Liver (tissue), 9 donors: Measurements from ENCODE around the gene BRINP1. TPM values are rescaled to one million over a fixed set of nuclear protein-coding genes. Genes with fewer than 3 reads are reported as not detected.

Source experiments
- DNase-seq: peaks from one replicate; pipeline ENCODE4 v3.0.0-alpha.2; 2017; ENCODE audit warnings: low spot score
- H3K27ac ChIP-seq, 2 donors: one replicate each; pipeline ENCODE4 v1.7.0; 2013; ENCODE audit warnings: inconsistent platforms in 2 of 2, low read length in 2 of 2, control low read depth in 1 of 2, low read depth in 1 of 2, mild to moderate bottlenecking in 1 of 2
- H3K27me3 ChIP-seq, 4 donors: one replicate each; pipeline versions ENCODE4 v1.6.1 to v1.7.0; 2013; ENCODE audit warnings: low read length in 3 of 4, inconsistent platforms in 1 of 4, mild to moderate bottlenecking in 1 of 4, moderate library complexity in 1 of 4; ENCODE audit not compliant: control insufficient read depth in 4 of 4, insufficient read depth in 4 of 4
- H3K36me3 ChIP-seq, 4 donors: one replicate each; pipeline versions ENCODE4 v1.6.1 to v1.7.0; 2013; ENCODE audit warnings: low read length in 3 of 4, mild to moderate bottlenecking in 3 of 4, low read depth in 1 of 4, moderate library complexity in 1 of 4; ENCODE audit not compliant: control insufficient read depth in 4 of 4, insufficient read depth in 3 of 4
- H3K4me1 ChIP-seq, 4 donors: one replicate each; pipeline versions ENCODE4 v1.6.1 to v1.7.0; 2013; ENCODE audit warnings: low read length in 3 of 4, mild to moderate bottlenecking in 3 of 4, moderate library complexity in 1 of 4; ENCODE audit not compliant: control insufficient read depth in 4 of 4, insufficient read depth in 4 of 4
- H3K4me3 ChIP-seq, 3 donors: one replicate each; pipeline versions ENCODE4 v1.6.1 to v1.7.0; 2013; ENCODE audit warnings: low read length in 3 of 3, control low read depth in 1 of 3, low read depth in 1 of 3, mild to moderate bottlenecking in 1 of 3
- H3K9ac ChIP-seq, 2 donors: one replicate each; pipeline ENCODE4 v1.7.0; 2013; ENCODE audit warnings: low read length in 2 of 2, mild to moderate bottlenecking in 2 of 2, moderate library complexity in 2 of 2, control low read depth in 1 of 2, low read depth in 1 of 2
- H3K9me3 ChIP-seq, 4 donors: one replicate each; pipeline versions ENCODE4 v1.6.1 to v1.7.0; 2013; ENCODE audit warnings: low read length in 3 of 4; ENCODE audit not compliant: control insufficient read depth in 4 of 4
- ATF3 ChIP-seq: IDR thresholded peaks from 2 replicates; pipeline ENCODE4 v1.6.1; 2016; ENCODE audit warnings: antibody characterized with exemption
- FOXA1 ChIP-seq: IDR thresholded peaks from 2 replicates; pipeline ENCODE4 v1.6.1; 2016; ENCODE audit warnings: antibody characterized with exemption
- FOXA2 ChIP-seq: IDR thresholded peaks from 2 replicates; pipeline ENCODE4 v1.6.1; 2016; ENCODE audit warnings: antibody characterized with exemption
- GABPA ChIP-seq, 2 donors: IDR thresholded peaks in 1 of 2; conservative IDR thresholded peaks in 1 of 2; 2 replicates each; pipeline ENCODE4 v1.6.1; 2016; ENCODE audit warnings: antibody characterized with exemption in 2 of 2, mild to moderate bottlenecking in 1 of 2, moderate library complexity in 1 of 2
- HNF4A ChIP-seq, 2 donors: conservative IDR thresholded peaks; 2 replicates each; pipeline ENCODE4 v1.6.1; 2016; ENCODE audit warnings: antibody characterized with exemption in 2 of 2, mild to moderate bottlenecking in 2 of 2
- HNF4G ChIP-seq: IDR thresholded peaks from 2 replicates; pipeline ENCODE4 v1.6.1; 2016; ENCODE audit warnings: antibody characterized with exemption
- NR2F2 ChIP-seq: IDR thresholded peaks from 2 replicates; pipeline ENCODE4 v1.6.1; 2016; ENCODE audit warnings: antibody characterized with exemption
- RAD21 ChIP-seq, 2 donors: IDR thresholded peaks; 2 replicates each; pipeline ENCODE4 v1.6.1; 2016; ENCODE audit warnings: antibody characterized with exemption in 2 of 2, mild to moderate bottlenecking in 2 of 2
- RXRA ChIP-seq, 2 donors: IDR thresholded peaks; 2 replicates each; pipeline ENCODE4 v1.6.1; 2017 to 2018; ENCODE audit warnings: antibody characterized with exemption in 2 of 2, mild to moderate bottlenecking in 1 of 2
- SP1 ChIP-seq: IDR thresholded peaks from 2 replicates; pipeline ENCODE4 v1.6.1; 2018; ENCODE audit warnings: antibody characterized with exemption, mild to moderate bottlenecking
- TAF1 ChIP-seq: conservative IDR thresholded peaks from 2 replicates; pipeline ENCODE4 v1.6.1; 2016; ENCODE audit warnings: antibody characterized with exemption, mild to moderate bottlenecking
- YY1 ChIP-seq: IDR thresholded peaks from 2 replicates; pipeline ENCODE4 v1.6.1; 2016; ENCODE audit warnings: antibody characterized with exemption, mild to moderate bottlenecking
- WGBS: extraction: QIAGEN DNeasy Blood & Tissue Kit; methylation state at CpG from one replicate; pipeline ENCODE4 v1.1.7; 2013; 5-methylcytosine and 5-hydroxymethylcytosine counted together
- polyA plus RNA-seq, 2 donors: library from polyadenylated mRNA; stranded (reverse) in 1 of 2; unstranded in 1 of 2; fragments of 200-250 nt in 1 of 2; fragments of >200 nt in 1 of 2; fragmentation: Nextera tagmentation in 1 of 2; extraction: Ambion mirVana in 1 of 2; gene quantifications; one replicate each; pipeline versions ENCODE4 v1.2.1 to v1.2.3, GENCODE V29; 2013 to 2015
- total RNA-seq, 2 donors: library from RNA; depleted of rRNA; stranded (reverse); fragments of >200 nt; gene quantifications; one replicate each; pipeline ENCODE4 v1.2.3, GENCODE V29; 2014
- TF ChIP-seq, protein P1 (sequence below): IDR thresholded peaks from 2 replicates; pipeline ENCODE4 v1.6.1; 2016; ENCODE audit warnings: antibody characterized with exemption, mild to moderate bottlenecking
- TF ChIP-seq, protein P2 (sequence below): IDR thresholded peaks from 2 replicates; pipeline ENCODE4 v1.6.1; 2016; ENCODE audit warnings: antibody characterized with exemption
- TF ChIP-seq, protein P3 (sequence below): IDR thresholded peaks from 2 replicates; pipeline ENCODE4 v1.6.1; 2016; ENCODE audit warnings: antibody characterized with exemption
- donor health status: healthy.
- donor health status: healthy.
- donor health status: healthy.
- donor health status: healthy.
- donor health status: healthy.

Gene BRINP1
- total and polyA plus RNA-seq, 4 donors = under 0.01 to 0.43 (median 0.18) TPM

GRCh38 chr9:119278171-119278570 is 91.1 kb downstream of the BRINP1 start:
- Histone ChIP-seq H3K27ac (no peak overlapping the region), H3K27me3 (no peaks in the 10 kb centered on the region), H3K4me1 (no peaks in the 10 kb centered on the region), H3K36me3 (no peaks in the 10 kb centered on the region), H3K4me3 (no peak overlapping the region), H3K9ac (no peak overlapping the region), H3K9me3 (no peaks in the 10 kb centered on the region)
- no peak for TF ChIP-seq SP1
- TF ChIP-seq RAD21 (IDR thresholded peaks at IDR 0.05) = no peak
- TF ChIP-seq, protein P1, sequence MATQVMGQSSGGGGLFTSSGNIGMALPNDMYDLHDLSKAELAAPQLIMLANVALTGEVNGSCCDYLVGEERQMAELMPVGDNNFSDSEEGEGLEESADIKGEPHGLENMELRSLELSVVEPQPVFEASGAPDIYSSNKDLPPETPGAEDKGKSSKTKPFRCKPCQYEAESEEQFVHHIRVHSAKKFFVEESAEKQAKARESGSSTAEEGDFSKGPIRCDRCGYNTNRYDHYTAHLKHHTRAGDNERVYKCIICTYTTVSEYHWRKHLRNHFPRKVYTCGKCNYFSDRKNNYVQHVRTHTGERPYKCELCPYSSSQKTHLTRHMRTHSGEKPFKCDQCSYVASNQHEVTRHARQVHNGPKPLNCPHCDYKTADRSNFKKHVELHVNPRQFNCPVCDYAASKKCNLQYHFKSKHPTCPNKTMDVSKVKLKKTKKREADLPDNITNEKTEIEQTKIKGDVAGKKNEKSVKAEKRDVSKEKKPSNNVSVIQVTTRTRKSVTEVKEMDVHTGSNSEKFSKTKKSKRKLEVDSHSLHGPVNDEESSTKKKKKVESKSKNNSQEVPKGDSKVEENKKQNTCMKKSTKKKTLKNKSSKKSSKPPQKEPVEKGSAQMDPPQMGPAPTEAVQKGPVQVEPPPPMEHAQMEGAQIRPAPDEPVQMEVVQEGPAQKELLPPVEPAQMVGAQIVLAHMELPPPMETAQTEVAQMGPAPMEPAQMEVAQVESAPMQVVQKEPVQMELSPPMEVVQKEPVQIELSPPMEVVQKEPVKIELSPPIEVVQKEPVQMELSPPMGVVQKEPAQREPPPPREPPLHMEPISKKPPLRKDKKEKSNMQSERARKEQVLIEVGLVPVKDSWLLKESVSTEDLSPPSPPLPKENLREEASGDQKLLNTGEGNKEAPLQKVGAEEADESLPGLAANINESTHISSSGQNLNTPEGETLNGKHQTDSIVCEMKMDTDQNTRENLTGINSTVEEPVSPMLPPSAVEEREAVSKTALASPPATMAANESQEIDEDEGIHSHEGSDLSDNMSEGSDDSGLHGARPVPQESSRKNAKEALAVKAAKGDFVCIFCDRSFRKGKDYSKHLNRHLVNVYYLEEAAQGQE = no peak
- TF ChIP-seq, protein P2, sequence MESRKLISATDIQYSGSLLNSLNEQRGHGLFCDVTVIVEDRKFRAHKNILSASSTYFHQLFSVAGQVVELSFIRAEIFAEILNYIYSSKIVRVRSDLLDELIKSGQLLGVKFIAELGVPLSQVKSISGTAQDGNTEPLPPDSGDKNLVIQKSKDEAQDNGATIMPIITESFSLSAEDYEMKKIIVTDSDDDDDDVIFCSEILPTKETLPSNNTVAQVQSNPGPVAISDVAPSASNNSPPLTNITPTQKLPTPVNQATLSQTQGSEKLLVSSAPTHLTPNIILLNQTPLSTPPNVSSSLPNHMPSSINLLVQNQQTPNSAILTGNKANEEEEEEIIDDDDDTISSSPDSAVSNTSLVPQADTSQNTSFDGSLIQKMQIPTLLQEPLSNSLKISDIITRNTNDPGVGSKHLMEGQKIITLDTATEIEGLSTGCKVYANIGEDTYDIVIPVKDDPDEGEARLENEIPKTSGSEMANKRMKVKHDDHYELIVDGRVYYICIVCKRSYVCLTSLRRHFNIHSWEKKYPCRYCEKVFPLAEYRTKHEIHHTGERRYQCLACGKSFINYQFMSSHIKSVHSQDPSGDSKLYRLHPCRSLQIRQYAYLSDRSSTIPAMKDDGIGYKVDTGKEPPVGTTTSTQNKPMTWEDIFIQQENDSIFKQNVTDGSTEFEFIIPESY = no peak
- no peak for TF ChIP-seq FOXA1
- TF ChIP-seq ATF3 = no peak
- no peak for TF ChIP-seq HNF4A (conservative IDR thresholded peaks at IDR 0.05)
- TF ChIP-seq GABPA (IDR thresholded peaks at IDR 0.05 in 1 of 2, conservative IDR thresholded peaks at IDR 0.05 in 1 of 2) = no peak
- TF ChIP-seq NR2F2 = no peak
- TF ChIP-seq HNF4G = no peak
- no peak for TF ChIP-seq TAF1
- no peak for TF ChIP-seq RXRA (IDR thresholded peaks at IDR 0.05)
- TF ChIP-seq FOXA2 = no peak
- TF ChIP-seq, protein P3, sequence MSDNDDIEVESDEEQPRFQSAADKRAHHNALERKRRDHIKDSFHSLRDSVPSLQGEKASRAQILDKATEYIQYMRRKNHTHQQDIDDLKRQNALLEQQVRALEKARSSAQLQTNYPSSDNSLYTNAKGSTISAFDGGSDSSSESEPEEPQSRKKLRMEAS = no peak
- no peak for DNase-seq
- 60% methylated on average over 4 of the region's 4 CpGs for WGBS

- no peaks in the 10 kb centered on the region for H3K36me3 ChIP-seq
- no peaks in the 10 kb centered on the region for H3K9me3 ChIP-seq
- TF ChIP-seq TAF1 (no peak), YY1 (no peak), NR2F2 (no peak), FOXA1 (no peak), HNF4A (conservative IDR thresholded peaks at IDR 0.05) (no peak), FOXA2 (no peak), RAD21 (IDR thresholded peaks at IDR 0.05) (no peak)
- TF ChIP-seq, protein P3 = no peak
- 42% methylated on average over 3 of the region's 3 CpGs for WGBS
- H3K4me1 ChIP-seq = no peaks in the 10 kb centered on the region
- no peak overlapping the region for H3K4me3 ChIP-seq
- DNase-seq = no peak
- H3K27ac ChIP-seq = no peak overlapping the region
- no peaks in the 10 kb centered on the region for H3K27me3 ChIP-seq
- H3K9ac ChIP-seq = no peak overlapping the region
Observed at GRCh38 chr9:119273984-119274665, 95.1 kb downstream of the BRINP1 start.
